ENCODE data around the gene DFFB.

DFFB gene

GRCh38 chr1:3883194-3883925 is 26.1 kb downstream of the DFFB start:
- TF ChIP-seq, protein P1, sequence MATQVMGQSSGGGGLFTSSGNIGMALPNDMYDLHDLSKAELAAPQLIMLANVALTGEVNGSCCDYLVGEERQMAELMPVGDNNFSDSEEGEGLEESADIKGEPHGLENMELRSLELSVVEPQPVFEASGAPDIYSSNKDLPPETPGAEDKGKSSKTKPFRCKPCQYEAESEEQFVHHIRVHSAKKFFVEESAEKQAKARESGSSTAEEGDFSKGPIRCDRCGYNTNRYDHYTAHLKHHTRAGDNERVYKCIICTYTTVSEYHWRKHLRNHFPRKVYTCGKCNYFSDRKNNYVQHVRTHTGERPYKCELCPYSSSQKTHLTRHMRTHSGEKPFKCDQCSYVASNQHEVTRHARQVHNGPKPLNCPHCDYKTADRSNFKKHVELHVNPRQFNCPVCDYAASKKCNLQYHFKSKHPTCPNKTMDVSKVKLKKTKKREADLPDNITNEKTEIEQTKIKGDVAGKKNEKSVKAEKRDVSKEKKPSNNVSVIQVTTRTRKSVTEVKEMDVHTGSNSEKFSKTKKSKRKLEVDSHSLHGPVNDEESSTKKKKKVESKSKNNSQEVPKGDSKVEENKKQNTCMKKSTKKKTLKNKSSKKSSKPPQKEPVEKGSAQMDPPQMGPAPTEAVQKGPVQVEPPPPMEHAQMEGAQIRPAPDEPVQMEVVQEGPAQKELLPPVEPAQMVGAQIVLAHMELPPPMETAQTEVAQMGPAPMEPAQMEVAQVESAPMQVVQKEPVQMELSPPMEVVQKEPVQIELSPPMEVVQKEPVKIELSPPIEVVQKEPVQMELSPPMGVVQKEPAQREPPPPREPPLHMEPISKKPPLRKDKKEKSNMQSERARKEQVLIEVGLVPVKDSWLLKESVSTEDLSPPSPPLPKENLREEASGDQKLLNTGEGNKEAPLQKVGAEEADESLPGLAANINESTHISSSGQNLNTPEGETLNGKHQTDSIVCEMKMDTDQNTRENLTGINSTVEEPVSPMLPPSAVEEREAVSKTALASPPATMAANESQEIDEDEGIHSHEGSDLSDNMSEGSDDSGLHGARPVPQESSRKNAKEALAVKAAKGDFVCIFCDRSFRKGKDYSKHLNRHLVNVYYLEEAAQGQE (IDR thresholded peaks at IDR 0.05; ENCODE audit: insufficient read depth in 1 of 2, low read depth in 2 of 2, low read length in 2 of 2), result no peak

- no peak for TF ChIP-seq POLR2AphosphoS5 (IDR thresholded peaks at IDR 0.05; ENCODE audit: low read depth, low read length)
- no peak for TF ChIP-seq SIN3A (IDR thresholded peaks at IDR 0.05; ENCODE audit: borderline replicate concordance, insufficient read depth, low read length)
- TF ChIP-seq, protein P1 (IDR thresholded peaks at IDR 0.05; ENCODE audit: insufficient read depth in 1 of 2, low read depth in 2 of 2, low read length in 2 of 2), result no peak
- no peak for TF ChIP-seq TAF1 (IDR thresholded peaks at IDR 0.05; ENCODE audit: borderline replicate concordance, insufficient read depth, low read length)
- TF ChIP-seq FOXP2 (optimal IDR thresholded peaks at IDR 0.05; ENCODE audit: borderline replicate concordance, extremely low read depth, extremely low read length, insufficient read depth), result no peak
Observed at GRCh38 chr1:3884966-3885365, 27.7 kb downstream of the DFFB start.

GRCh38 chr1:3885611-3886010 is 28.3 kb downstream of the DFFB start:
- TF ChIP-seq SIN3A (IDR thresholded peaks at IDR 0.05; ENCODE audit: borderline replicate concordance, insufficient read depth, low read length), result no peak

DNA sequence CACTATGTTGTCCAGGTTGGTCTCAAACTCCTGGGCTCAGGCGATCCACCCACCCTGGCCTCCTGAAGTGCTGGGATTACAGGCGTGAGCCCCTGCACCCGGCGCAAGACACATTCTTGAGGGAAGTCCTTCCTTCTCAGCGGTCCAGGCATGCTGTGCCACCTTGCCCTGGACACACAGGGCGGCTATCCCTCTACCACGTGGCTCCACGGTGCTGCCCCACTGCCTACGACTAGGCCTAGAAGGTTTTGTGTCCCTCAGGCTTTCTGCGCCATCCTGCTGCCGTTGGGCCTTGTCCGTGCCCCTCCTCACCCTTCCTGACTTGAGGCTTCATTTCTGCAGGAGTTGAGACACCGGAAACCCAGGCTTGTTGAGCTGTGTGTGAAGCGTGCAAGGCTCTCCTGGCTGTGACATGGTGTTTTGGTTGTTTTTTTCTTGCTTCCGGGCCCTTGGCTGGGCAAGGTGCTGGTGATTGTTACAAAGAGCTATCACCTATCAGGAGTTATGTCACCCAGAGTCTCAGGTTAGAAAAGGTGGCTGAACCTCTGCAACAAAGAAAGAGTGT is 28.9 kb downstream of the DFFB start:
- TF ChIP-seq POLR2AphosphoS5 (IDR thresholded peaks at IDR 0.05; ENCODE audit: low read depth, low read length) (no peak), FOXP2 (optimal IDR thresholded peaks at IDR 0.05; ENCODE audit: borderline replicate concordance, extremely low read depth, extremely low read length, insufficient read depth) (no peak), SIN3A (IDR thresholded peaks at IDR 0.05; ENCODE audit: borderline replicate concordance, insufficient read depth, low read length) (no peak), TAF1 (IDR thresholded peaks at IDR 0.05; ENCODE audit: borderline replicate concordance, insufficient read depth, low read length) (no peak)
- TF ChIP-seq, protein P1 (IDR thresholded peaks at IDR 0.05; ENCODE audit: insufficient read depth in 1 of 2, low read depth in 2 of 2, low read length in 2 of 2), result no peak

DNA sequence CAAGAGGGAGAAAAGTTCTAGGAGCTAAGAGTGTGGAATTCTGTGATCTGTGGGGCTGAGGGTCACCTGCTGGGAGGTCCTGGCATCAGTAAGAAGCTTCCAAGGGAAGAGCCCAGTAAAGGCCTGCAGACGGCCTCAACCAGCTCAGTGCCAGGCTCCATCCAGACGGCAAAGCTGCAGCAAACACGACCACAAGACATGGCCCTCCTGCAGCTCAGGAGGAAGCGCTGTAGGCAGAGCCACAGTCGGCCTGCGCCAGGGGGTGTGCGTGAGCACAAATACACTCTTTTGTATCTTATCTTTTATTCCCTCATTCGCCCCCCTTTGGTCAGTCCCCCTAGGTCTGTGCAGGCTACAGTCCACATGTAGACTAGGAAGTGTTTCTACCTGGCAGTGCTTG is 29.4 kb downstream of the DFFB start:
- no peak for TF ChIP-seq FOXP2 (optimal IDR thresholded peaks at IDR 0.05; ENCODE audit: borderline replicate concordance, extremely low read depth, extremely low read length, insufficient read depth)
- TF ChIP-seq POLR2AphosphoS5 (IDR thresholded peaks at IDR 0.05; ENCODE audit: low read depth, low read length), result no peak
- TF ChIP-seq, protein P1 (IDR thresholded peaks at IDR 0.05; ENCODE audit: insufficient read depth in 1 of 2, low read depth in 2 of 2, low read length in 2 of 2), result no peak
- TF ChIP-seq SIN3A (IDR thresholded peaks at IDR 0.05; ENCODE audit: borderline replicate concordance, insufficient read depth, low read length), result no peak
- TF ChIP-seq TAF1 (IDR thresholded peaks at IDR 0.05; ENCODE audit: borderline replicate concordance, insufficient read depth, low read length), result no peak
